ENCODE data around the gene ZNF491.

GRCh38 chr19:11814700-11815035, 16.3 kb downstream of the ZNF491 start:
- TF ChIP-seq FOXM1 (IDR thresholded peaks at IDR 0.05; ENCODE audit: borderline replicate concordance, low read depth): no peak
- no peak for TF ChIP-seq TAF1 (IDR thresholded peaks at IDR 0.05; ENCODE audit: low read depth)
- no peak for TF ChIP-seq EP300 (IDR thresholded peaks at IDR 0.05; ENCODE audit: borderline replicate concordance)
- TF ChIP-seq, protein P1, sequence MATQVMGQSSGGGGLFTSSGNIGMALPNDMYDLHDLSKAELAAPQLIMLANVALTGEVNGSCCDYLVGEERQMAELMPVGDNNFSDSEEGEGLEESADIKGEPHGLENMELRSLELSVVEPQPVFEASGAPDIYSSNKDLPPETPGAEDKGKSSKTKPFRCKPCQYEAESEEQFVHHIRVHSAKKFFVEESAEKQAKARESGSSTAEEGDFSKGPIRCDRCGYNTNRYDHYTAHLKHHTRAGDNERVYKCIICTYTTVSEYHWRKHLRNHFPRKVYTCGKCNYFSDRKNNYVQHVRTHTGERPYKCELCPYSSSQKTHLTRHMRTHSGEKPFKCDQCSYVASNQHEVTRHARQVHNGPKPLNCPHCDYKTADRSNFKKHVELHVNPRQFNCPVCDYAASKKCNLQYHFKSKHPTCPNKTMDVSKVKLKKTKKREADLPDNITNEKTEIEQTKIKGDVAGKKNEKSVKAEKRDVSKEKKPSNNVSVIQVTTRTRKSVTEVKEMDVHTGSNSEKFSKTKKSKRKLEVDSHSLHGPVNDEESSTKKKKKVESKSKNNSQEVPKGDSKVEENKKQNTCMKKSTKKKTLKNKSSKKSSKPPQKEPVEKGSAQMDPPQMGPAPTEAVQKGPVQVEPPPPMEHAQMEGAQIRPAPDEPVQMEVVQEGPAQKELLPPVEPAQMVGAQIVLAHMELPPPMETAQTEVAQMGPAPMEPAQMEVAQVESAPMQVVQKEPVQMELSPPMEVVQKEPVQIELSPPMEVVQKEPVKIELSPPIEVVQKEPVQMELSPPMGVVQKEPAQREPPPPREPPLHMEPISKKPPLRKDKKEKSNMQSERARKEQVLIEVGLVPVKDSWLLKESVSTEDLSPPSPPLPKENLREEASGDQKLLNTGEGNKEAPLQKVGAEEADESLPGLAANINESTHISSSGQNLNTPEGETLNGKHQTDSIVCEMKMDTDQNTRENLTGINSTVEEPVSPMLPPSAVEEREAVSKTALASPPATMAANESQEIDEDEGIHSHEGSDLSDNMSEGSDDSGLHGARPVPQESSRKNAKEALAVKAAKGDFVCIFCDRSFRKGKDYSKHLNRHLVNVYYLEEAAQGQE (IDR thresholded peaks at IDR 0.05; ENCODE audit: low read depth): no peak
